Testis (tissue), 2 donors: Measurements from ENCODE around the gene PPFIBP2.

ENCODE experiments used
- CTCF ChIP-seq, 3 experiments: fragments of 450-650 bp in 2 of 3; fragments of 200-600 bp in 1 of 3; sonication (generic) in 1 of 3; IDR thresholded peaks; one replicate each; pipeline ENCODE4 v1.5.1; 2016 to 2019; ENCODE audit warnings: antibody characterized with exemption in 3 of 3, mild to moderate bottlenecking in 2 of 3, moderate library complexity in 1 of 3
- POLR2A ChIP-seq: fragments of 450-650 bp; IDR thresholded peaks from one replicate; pipeline ENCODE4 v1.6.1; 2017; ENCODE audit warnings: antibody characterized with exemption, mild to moderate bottlenecking, moderate library complexity

- TF ChIP-seq CTCF (IDR thresholded peaks at IDR 0.05) (no peak), POLR2A (no peak)
These were observed 29.5 kb downstream of the PPFIBP2 start for GRCh38 chr11:7543302-7543701.
